ENCODE measurements around the gene DIAPH3. TPM values are rescaled to one million over a fixed set of nuclear protein-coding genes. Genes with fewer than 3 reads are reported as not detected.

The DIAPH3 gene
- total RNA-seq, 1 experiment from 2014 or later = 11.2 TPM

GRCh38 chr13:59888408-59888807, 275.3 kb downstream of the DIAPH3 start:
- DNase-seq (ENCODE audit: extremely low read depth, low read depth) = no peak

GRCh38 chr13:59885076-59885475, 278.7 kb downstream of the DIAPH3 start:
- no peak for DNase-seq (ENCODE audit: extremely low read depth, low read depth)

GRCh38 chr13:59883885-59884284, 279.8 kb downstream of the DIAPH3 start:
- no peak for DNase-seq (ENCODE audit: extremely low read depth, low read depth)

DNA sequence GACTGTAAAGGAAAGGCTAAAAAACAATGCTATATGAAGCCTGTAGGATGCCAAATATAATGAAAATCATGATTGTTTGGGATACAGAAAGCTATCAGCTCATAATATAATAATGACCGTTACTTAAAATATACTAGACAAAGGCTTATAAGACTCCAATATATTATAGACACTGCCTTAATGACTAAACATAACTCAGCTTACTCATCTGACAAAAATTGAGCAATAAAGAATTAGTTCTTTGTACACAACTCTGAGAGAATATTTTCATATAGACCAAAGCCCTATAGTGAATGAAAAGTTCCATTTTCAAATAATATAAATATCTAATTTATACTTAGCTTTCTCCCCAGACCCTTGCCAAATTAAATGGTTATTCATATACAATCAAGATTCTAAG, 283.3 kb downstream of the DIAPH3 start:
- DNase-seq (ENCODE audit: extremely low read depth, low read depth) = no peak

- DNase-seq (ENCODE audit: extremely low read depth, low read depth) = no peak
These were observed 284.4 kb downstream of the DIAPH3 start for GRCh38 chr13:59879281-59879680.

- DNase-seq (ENCODE audit: extremely low read depth, low read depth) = no peak
These were observed 285.8 kb downstream of the DIAPH3 start for GRCh38 chr13:59877933-59878332.

DNA sequence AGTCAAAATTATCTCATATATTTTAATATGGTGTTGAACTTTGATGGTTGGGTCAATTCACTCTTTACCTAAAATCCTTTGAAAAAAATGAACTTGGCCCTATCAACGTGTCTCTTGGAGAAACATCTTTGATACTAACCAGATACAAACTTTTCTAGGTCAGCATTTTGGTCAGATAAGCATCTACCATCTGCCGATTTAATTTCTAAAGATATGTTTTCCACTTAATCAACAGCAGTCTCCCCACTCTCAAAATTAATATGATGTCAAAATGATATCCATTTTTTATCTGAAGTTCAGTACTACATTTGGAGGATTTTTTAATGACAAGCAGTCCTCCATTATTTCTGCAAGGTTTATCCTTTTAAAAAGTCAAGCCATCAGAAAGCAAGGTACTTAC, 288.8 kb downstream of the DIAPH3 start:
- DNase-seq (ENCODE audit: extremely low read depth, low read depth) = no peak

DNA sequence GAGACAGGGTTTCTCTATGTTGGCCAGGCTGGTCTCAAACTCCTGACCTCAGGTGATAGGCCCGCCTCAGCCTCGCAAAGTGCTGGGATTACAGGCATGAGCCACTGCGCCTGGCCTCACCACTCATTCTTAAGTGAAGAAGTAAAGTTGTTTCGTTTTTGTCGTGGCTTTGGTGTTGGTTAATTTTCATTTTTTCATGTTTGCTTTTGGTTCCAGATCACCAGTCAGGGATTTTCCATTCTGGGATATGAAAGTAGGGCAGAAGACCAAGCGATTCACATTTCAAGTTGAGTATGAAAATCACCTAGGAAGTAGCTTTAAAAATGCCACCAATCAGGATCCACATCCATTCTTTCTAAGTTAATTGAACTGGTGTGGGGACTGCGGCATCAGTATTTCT, 289.9 kb downstream of the DIAPH3 start:
- DNase-seq (ENCODE audit: extremely low read depth, low read depth) = no peak

- DNase-seq (ENCODE audit: extremely low read depth, low read depth) = no peak
These were observed 290.4 kb downstream of the DIAPH3 start for GRCh38 chr13:59873309-59873708.

DNA sequence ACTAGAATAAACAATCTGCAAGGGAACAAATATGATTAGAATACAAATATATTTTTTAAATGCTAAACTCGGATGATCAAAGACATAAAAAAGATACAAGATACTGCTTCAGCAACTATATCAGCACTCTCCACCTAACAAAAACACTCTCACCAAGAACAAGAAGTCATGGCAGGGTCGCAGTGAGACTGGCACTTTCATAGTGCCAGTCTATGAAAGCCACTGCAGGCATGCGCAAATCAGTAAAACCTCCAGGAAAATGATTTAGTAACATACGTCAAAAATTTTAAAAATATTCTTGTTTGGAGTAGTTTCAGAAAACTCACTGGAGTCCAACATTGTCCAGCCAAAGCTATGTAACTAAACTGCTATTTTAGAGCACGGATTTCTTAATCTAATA, 295.9 kb downstream of the DIAPH3 start:
- no peak for DNase-seq (ENCODE audit: extremely low read depth, low read depth)

DNA sequence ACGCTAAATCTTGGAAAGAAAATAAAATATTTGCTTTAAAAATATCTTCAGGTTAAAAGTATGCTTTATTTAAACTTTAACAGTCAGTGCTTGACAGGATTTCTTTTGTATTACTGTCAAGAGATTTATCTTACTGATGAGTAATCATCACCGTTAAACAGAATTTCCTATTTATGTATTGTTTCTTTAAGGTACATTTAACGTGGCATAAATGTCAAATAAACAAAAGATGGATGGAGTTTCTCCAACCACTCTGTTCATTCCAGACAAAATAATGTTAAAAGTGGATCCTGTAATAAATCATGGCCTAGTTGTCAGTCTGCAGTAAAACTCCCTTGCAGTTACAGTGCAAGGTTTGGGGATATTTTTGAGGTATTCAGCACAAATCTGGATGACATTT, 298.3 kb downstream of the DIAPH3 start:
- DNase-seq (ENCODE audit: extremely low read depth, low read depth) = no peak

DNA sequence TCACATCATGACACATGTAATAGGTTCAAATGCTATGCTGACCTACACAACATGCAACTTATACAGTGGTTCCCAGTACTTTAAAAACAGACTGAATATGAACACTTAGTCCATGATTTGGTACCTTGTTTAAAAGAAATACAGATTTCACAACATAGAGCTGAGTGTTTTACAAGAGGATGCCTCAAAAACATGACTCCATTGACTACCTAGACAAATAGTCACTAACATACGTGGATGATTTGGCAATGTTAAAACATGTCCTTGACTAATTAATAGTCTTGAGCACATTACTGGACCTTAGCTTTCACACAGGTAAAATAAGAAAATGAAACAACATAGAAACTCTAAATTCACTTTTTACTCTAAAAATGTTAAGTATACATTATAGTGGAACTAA, 300.1 kb downstream of the DIAPH3 start:
- no peak for DNase-seq (ENCODE audit: extremely low read depth, low read depth)

DNA sequence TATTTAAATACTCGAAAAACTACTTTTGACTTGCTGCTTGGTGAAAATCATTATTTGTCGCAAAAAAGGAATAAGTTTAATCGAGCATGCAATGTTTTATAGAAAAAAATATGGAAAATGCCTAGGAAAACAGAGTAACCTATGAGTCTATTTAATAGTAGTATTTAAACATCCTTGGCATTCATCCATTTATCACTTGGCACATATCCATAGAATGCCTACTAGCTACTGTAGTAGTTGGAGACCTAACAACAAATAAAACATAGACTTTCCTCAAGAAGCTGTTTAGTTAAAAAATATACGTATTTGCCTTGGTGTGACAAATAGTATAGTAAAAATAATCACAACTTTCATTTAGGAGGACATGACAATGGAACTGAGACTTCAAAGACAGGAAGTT, 302.1 kb downstream of the DIAPH3 start:
- DNase-seq (ENCODE audit: extremely low read depth, low read depth) = no peak

GRCh38 chr13:59856281-59856810, 307.4 kb downstream of the DIAPH3 start:
- DNase-seq (ENCODE audit: extremely low read depth, low read depth) = no peak

- no peak for DNase-seq (ENCODE audit: extremely low read depth, low read depth)
These were observed 316.7 kb downstream of the DIAPH3 start for GRCh38 chr13:59846845-59847620.

DNA sequence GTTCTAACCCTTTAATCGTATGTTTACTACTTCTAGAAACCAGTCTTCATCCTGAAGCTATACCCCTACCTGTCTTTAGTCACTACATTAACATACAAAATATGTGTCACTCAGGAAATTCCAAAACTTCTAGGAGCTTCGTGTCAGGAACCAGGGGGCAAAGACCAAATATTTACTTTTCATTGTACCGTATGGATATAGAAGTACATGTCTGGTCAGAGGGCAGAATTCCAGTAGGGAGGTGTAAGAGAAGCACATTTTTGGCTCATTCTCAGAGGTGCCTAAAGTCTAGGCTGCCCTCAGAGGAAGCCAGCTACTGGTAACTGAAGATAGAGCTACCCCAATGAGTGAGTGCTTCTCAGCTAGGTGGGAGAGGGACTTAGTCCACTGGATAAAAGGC, 320.7 kb downstream of the DIAPH3 start:
- DNase-seq (ENCODE audit: extremely low read depth, low read depth) = no peak

- no peak for DNase-seq (ENCODE audit: extremely low read depth, low read depth)
These were observed 321.2 kb downstream of the DIAPH3 start for GRCh38 chr13:59842507-59842906.

DNA sequence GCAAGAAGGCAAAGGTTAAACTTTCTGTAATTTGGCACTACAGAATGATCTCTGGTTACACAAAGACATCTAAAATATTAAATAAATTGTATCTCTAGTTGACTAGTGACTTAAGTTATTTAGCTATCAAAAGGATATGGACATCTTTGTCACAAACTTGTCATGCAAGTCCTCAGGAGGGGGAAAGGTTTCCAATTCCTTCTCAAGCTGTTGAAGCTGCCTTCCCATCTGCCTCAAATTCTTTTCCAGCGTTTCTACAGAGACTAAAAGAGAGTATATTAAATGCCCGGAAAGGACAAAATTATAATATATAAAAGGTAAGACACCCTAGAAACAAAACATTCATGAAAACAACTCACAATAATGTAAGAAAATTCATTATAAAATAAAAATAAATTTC, 324.5 kb downstream of the DIAPH3 start:
- no peak for DNase-seq (ENCODE audit: extremely low read depth, low read depth)

DNA sequence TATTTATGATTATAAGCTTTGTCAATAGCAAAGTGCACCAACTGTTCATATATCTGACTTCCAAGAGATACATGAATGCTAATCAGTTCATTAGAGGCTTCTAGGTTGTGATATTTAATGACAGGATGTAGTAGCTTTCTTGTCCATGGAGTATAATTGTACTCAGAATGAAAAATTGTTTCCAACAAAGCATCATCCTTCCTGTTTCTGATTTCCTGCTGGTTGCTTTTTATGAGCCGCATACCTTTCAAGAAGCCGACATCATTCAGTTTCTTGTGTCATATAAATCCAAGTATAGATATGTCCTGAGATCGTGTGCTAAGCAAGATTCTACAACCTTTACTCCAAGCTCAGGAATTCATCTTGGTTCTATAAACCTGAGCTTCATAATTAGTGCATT, 326.6 kb downstream of the DIAPH3 start:
- no peak for DNase-seq (ENCODE audit: extremely low read depth, low read depth)

DNA sequence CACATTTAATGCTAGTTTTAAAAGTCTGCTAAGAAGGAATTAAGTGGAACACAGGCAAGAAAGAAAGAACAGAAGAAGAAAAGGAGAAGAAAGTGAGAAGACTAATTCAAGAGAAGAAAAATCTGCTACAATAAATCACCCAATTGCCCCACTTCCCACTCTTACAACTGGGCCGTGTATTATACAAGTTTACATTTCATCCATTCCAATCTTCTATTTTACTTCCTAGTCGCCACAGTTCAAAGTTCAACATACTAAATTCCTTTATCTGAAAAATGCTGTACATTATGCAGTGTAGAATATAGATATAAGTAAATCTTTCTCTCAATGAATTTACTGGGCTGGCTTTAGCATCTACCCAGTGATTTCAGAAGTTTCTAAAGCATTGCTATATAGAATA, 328.2 kb downstream of the DIAPH3 start:
- DNase-seq (ENCODE audit: extremely low read depth, low read depth) = no peak

- DNase-seq (ENCODE audit: extremely low read depth, low read depth) = no peak
These were observed 328.9 kb downstream of the DIAPH3 start for GRCh38 chr13:59834801-59835200.

GRCh38 chr13:59829690-59830089, 334.0 kb downstream of the DIAPH3 start:
- DNase-seq (ENCODE audit: extremely low read depth, low read depth) = no peak

GRCh38 chr13:59823486-59823885, 340.2 kb downstream of the DIAPH3 start:
- no peak for DNase-seq (ENCODE audit: extremely low read depth, low read depth)

Measured in NCI-H460 (cell line).